GM18499 (cell line): ENCODE results near the gene GORASP2.

Experiments used
- ATAC-seq: cut with Tn5 transposase; IDR thresholded peaks from one replicate; pipeline ENCODE4 v1.9.1; 2021; ENCODE audit warnings: moderate number of reproducible peaks; ENCODE audit not compliant: insufficient read depth, unreplicated experiment

GORASP2 gene

DNA sequence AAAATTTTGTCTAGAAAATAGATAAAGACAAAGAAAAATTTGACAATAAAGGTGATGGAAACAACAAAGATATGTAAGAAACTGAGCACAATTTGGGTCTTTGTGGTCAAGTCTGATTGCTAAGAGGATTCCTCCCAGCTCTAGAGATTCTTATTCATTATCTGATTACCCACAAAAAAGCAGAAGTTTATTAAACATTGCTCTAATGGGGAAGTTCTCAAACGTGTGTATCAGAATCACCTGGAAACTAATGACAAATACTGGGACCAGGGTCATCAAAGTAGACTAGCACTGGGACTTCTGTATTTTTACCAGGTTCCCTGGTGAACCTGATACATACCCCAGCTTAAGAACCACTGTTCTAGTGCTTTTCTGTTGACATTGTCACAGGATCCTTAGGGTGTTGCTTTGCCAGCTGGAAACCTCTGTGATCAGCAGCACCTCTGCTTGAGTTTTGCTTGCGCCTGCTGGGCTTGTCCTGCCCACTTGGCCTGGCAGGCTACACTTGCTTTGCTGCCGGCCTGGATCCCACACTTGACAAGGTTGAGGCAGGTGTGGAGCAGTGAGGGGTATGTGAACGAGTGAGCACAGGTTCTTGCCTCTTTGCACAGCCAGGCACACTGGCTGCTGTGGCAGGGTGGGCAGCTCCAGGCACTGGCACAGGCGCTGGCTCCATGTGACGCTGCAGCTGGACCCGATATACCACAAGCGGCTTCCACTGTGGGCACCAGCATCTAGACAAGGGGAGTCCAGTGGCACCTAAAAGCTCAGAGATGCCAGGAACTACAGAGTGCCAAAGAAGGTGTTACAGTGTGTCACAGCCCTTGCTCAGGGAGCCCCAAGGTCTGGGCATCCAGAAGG is 6.2 kb upstream of the GORASP2 start:
- ATAC-seq, result no peak

DNA sequence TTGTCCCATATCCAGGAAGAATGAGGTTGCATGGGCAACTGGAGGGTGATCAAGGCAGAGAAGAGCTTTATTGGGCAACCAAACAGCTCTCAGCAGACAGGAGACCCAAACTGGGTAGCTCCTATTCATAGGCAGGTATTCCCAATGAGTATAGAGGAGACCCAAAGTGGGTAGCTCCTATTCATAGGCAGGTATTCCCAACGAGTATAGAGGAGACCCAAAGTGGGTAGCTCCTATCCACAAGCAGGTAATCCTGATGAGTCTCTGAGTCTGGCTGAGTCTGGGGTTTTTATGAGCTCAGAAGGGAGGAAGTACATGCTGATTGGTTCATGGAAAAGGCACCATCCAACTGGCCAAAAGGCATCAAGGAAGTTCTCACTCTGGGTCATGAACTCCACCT is 5.3 kb upstream of the GORASP2 start:
- no peak for ATAC-seq

DNA sequence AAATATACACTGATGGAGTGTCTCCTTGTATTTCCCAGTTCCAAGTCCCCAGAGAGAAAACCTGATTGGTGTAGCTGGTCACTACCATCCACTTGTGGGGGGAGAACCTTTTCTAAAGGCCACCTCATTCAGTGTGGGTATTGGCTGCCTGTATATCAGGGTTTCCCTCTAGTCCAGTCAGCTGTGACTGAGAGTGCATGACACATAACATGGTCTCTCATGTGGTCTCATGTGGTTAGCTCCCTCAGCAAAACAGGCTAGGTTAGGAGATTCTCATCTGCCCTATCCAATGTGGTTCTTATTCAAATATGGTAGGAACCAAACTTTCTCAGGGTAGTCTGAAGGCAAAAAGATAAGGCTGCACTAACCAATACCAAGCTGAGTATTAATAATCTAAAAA is 4.1 kb upstream of the GORASP2 start:
- no peak for ATAC-seq

DNA sequence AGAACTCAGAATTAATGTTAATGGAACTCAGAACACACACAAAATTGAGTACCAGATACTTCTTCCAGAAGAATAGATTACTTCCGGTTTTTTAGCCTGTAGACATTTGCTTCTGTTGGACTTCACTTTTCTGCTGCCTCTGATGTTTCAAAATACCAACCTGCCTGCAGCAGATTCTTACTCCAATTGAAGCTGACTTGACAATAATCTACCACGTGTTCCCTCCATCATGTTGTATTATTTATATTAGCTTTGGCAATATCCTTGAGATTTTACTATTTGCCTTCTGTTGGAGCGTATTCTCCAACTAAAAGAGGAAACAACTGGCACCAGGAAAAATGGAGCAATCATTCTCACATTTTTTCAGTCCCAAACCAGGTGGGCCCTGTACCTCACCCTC is 3.1 kb upstream of the GORASP2 start:
- ATAC-seq, result no peak

DNA sequence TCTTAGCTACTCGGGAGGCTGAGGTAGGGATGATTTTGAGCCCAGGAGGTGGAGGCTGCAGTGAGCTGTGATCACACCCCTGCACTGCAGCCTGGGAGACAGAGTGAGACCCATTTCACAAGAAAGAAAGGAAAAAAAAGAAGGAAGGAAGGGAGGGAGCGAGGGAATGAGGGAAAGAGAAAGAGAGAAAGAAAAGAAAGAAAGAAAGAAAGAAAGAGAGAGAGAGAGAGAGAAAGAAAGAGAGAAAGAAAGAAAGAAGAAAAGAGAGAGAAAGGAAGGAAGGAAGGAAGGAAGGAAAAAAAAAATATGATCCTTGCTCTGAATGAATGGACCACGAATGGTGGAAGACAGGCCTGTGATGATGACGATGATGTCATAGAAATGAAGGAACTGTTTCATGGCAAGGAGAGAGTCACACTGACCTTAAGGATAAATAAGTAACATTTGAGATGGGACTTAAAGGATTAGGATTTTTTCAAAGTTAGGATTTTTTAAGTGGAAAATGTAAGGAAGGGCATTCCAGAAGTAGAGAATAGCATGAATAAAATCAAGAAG is 2.2 kb upstream of the GORASP2 start:
- ATAC-seq, result no peak

DNA sequence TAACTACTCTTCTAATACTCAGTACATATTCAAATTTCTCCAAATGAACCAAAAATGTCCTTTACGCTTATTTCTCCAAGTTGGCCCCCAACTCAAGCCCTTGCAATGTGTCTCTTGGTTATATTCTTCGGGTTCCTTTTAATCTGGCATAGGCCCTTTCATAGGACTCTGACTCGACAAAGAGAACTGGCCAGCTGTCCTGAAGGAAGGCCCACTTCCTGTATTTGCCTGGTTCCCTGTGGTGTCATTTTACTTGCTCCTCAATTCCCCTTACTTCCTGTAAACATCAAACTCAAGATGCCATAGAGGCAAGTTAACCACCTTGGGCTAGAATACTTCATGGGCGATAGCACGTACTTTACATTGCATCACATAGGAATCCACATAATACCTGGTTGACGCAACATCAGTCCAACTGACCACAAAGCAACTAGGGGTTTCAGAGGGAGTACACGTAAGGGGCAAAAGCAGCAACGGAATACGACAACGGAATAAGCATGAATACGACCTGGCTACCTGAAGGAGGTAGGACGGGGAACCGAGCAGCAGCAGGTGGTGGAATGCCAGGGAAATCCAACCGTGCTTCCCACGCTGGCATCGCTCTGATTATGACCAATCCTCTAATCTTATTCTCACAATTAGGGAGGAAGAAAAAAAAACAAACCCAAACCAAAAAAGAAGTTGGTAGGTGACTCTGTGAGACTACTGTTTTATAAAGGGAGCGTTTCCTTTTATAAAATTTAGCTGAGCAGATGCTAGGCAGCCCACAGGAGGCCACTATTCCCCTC is 823 bp upstream of the GORASP2 start:
- ATAC-seq, result no peak

DNA sequence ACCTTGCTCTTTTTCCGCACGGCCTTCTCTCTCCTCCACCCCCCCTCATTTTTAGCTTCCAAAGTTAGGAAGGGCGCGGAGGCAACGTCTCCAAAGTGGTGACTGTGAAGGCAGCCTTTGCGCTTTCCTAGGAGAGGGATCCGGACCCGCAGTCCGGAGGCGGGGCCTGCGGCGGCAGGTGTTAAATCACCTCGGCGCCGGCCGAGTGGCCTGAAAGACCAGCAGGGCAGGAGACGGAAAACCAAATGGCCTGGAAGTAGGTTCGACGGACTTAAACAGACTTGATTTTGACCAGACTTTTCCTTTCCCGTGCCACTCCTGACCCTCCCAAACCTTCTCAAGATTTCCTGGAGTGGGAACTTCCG is 615 bp downstream of the GORASP2 start:
- ATAC-seq, result no peak

DNA sequence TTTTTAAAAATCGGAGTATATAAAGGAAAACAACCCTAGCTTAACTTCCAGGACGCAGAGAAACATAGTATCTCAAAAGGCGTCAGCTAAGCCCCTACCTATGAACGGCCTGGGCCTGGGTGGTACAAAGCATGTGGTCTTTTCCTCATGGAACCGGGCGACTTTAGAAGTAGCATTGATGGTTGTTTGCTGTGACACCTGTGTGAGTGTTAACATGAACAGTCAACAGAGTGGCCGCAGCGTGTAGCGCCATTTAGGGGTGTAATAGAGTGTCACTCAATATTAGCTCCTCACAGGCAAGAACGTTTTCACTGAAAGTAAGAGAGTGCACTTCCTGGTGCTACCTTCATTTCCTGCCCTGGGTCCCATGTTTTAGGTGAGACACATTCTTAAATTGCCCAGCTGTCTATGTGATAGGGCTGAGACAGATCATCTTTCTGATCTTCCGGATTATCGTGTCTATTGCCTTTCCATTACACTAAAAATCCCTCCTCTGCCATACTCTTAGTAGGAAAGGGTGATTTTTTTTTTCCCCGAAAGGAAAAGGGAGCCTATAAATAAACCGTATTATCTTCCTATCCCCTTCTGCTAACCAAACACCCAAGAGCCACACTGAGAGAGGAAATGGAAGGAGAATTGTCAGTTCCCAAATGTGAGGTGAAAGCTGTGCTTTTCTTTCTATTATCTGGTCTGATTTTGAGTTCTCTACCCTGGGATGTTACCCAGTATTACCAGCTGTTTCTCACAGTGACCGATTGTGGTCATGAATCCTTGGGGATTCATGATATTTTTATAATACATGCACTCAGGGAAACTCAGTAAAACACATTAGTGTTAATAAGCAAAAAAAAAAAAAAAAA is 1.3 kb downstream of the GORASP2 start:
- ATAC-seq, result no peak

DNA sequence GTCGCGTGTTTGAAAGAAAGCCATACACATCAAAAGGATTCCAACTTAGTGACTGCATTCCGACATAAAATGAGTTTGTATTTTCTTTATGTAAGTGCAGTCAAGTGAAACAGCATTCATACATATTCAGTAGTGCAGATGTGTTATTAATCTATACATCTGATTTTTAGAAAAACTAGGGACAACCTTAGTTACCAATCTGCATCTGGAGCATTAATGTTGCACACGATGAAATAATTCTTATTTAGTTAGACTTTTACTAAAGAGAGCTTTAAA is 1.9 kb downstream of the GORASP2 start:
- ATAC-seq, result no peak

DNA sequence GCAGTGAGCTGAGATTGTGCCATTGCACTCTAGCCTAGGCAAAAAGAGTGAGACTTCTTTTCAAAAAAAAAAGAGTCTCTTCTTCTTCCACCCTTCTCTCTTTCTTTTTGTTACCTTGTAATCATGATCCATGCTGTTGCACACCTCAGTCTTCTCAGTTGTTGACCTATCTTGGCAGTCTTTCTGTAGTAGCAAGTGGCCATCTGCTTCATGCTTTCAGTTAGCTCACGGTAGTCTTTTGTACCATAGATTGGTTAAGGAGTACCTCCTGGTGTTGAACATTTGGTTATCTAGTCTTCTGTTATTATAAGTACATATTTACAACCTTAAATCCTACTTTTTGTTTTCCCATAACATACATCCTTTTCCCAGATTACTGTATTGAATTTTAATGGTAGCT is 3.1 kb downstream of the GORASP2 start:
- ATAC-seq, result no peak

DNA sequence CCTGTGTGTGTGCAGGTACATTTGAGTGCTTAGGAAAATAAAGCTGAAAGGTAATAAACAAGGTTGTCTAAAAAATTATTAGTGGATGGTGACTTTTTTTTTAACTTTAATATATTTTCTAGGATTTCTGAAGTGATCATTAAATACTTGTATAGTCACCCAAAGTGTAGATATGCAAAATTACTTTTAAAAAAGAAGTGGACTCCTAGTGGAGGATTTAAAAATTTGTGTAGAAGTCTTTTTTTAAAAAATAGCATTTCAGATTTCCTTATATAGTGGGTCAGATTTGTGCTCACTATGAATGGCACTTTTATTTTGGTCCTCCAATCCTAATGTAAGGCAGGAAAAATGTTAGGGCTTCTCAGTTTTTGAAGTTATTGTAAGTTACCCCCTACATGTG is 3.9 kb downstream of the GORASP2 start:
- ATAC-seq, result no peak

DNA sequence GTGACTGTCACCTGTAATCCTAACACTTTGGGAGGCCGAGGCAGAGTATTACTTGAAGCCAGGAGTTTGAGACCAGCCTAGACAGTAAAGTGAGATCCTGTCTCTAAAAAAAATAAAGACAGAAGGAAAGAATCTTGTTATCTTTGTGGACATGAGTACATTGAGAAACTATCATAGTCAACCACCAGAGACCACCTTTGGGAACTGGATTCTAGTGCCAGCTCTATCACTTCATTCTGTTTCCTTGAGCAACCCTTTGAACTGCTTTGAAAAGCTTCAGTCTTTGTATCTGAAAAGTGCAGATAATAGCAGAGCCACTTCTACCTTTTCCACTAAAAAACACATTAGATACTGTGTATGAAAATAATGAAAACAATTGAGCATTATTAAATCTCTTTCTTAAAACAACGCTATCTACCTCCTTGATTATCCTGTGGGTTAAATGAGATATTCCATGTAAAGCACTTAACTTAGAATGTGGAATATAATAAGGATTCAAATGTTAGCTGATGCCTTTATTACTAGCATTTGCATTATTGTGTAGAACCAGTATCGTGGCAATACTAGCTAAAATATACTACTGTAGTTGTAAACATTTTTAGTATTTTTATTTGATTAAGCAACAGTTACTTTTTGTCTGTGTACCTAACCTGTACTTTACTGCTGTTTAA is 8.8 kb downstream of the GORASP2 start:
- no peak for ATAC-seq

DNA sequence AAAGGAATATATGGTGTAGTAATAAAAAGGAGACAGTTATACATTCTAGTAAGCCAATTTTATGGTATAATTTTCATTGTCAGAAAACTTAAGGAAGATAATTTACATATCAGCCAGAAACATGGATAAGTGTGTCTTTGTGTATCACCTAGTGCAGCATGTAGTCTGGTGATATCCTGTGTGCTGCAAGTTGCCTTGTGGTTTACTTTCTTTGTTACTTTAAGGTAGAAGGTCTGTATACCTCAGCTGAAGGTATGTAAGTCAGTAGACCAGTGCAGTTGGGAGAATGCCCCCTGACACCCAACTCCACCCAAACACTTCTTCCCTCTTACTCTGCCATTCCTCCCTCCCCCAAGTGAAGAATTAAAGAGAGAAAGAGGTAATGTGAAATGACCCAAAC is 11.0 kb downstream of the GORASP2 start:
- no peak for ATAC-seq

DNA sequence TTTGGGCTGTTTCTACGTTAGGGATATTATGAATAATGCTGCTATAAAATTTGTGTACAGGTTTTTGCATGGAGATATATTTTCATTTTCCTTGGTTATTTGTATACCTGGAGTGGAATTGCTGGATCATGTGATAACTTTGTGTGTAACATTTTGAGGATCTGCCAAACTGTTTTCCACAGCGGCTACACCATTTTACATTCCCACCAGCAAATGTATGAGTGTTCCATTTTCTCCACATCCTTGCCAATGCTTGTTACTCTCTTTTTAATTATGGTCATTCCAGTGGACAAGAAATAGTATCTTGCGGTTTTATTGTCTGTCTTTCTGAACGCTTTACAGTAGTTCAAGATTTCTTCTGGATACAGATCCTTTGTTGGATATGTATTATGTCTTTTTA is 13.6 kb downstream of the GORASP2 start:
- ATAC-seq, result no peak

DNA sequence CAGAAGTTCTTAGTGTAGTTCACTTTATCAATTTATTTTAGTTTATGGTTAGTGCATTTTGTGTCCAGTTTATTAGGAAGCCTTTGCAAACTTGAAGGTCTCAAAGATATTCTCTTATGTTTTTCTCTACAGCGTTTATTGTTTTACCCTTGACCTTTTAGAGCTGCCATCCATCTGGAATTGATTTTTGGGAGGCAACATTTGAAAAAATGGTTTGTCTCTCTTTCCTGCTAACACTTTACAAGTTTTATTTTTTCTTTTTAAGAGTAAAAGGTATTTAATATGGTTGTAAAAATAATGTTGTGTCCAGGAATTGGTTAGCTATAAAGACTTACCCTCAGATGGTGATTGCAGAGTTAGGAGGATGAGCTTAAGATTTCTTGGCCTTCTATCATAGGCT is 14.0 kb downstream of the GORASP2 start:
- ATAC-seq, result no peak

DNA sequence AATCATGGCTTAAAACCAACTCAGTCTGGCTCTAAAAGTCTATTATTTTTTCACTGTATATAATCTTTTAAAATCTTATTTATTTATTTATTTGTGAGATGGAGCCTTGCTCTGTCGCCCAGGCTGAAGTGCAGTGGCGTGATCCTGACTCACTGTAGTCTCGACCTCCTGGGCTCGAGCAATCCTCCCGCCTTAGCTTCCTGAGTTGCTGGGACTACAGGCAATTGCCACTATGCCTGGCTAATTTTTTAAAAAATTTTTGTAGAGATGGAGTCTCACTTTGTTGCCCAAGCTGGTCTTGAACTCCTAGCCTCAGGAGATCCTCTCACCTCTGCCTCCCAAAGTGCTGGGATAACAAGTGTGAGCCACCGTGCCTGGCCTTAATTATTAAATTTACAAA is 14.5 kb downstream of the GORASP2 start:
- ATAC-seq, result no peak

DNA sequence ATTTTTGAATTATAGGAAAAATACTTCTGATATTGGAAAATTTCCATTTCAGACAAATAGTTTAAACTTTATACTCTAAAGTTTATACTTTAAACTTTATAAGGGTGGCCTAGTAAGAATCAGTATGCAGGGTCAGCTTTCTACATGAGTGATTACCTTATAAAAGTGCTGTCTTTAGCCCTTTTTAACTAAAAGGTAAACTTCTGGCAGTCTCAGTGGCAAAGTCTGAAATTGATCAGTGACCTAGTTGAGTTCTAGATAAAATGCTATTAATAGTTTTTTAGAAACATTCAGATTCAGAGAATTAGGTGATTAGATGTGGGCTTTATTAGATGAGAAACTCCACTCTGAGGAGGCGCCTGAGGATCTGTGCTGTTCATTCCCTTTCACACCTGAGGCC is 15.5 kb downstream of the GORASP2 start:
- no peak for ATAC-seq

DNA sequence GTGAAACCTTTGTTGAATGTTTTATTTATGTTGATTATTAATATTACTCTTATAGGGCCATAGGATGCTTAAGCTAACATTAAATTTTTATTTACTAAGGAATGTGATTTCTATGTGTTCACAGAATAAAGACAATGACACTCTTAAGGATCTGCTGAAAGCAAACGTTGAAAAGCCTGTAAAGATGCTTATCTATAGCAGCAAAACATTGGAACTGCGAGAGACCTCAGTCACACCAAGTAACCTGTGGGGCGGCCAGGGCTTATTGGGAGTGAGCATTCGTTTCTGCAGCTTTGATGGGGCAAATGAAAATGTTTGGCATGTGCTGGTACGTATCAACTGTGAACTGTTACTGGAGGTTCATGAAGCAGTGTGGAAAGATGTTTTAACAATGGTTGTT is 20.4 kb downstream of the GORASP2 start:
- no peak for ATAC-seq

DNA sequence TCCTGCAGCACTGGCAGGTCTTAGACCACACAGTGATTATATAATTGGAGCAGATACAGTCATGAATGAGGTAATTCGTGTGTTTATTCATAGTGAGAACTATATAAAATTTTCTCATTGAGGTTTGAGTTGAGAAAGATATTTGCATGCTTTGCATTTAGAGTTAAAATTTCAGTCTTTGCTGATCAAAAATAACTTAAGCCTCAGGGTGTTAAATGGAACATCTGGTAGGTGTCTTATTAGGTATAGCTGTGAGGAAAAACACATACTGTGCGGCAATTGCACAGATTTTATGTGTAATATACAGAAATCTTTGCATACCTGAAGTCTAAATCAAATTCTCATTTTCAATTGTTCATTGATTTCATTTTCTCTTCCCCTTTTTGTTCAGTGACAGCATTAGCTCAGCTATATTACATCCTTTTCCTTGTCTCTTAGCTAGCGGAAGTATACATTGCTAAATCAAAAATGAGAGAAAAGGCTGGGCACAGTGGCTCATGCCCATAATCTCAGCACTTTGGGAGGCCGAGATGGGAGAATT is 21.2 kb downstream of the GORASP2 start:
- peak; percentile 88 for ATAC-seq

DNA sequence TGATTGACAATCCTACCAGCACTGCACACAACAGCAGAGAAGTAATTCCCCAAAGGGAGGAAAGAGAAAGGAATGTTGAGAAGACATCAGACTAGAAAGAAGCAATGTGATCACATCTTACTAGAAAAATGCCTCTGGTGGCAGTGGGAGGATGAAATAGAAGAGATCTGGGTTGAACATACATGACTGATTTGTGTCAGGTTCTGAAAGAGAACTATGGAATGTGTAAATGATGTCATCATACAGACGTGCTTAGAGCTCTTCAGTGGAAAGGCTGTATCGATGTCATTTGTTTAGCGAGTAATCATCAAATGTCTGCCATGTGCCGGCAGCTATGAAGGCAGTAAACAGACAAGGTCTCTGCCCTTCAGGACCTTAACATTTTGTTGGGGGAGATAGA is 24.9 kb downstream of the GORASP2 start:
- ATAC-seq, result no peak
